Sigmoid colon (tissue), 4 donors: ENCODE results near the gene DAPL1.

Experiments
- EP300 ChIP-seq, 4 donors: sonication (generic); formaldehyde crosslinking; IDR thresholded peaks; one replicate each; pipeline ENCODE4 v1.6.1; 2017; ENCODE audit warnings: antibody characterized with exemption in 4 of 4
- TF ChIP-seq, protein P1 (sequence below), 4 experiments: fragments of 450-650 bp in 3 of 4; fragments of 200-600 bp in 1 of 4; IDR thresholded peaks; one replicate each; pipeline ENCODE4 v1.5.1; 2016 to 2019; ENCODE audit warnings: antibody characterized with exemption in 4 of 4, mild to moderate bottlenecking in 3 of 4, moderate library complexity in 2 of 4

GRCh38 chr2:158841850-158842249 lies 46.7 kb downstream of the DAPL1 start:
- no peak for TF ChIP-seq EP300 (IDR thresholded peaks at IDR 0.05)
- TF ChIP-seq, protein P1, sequence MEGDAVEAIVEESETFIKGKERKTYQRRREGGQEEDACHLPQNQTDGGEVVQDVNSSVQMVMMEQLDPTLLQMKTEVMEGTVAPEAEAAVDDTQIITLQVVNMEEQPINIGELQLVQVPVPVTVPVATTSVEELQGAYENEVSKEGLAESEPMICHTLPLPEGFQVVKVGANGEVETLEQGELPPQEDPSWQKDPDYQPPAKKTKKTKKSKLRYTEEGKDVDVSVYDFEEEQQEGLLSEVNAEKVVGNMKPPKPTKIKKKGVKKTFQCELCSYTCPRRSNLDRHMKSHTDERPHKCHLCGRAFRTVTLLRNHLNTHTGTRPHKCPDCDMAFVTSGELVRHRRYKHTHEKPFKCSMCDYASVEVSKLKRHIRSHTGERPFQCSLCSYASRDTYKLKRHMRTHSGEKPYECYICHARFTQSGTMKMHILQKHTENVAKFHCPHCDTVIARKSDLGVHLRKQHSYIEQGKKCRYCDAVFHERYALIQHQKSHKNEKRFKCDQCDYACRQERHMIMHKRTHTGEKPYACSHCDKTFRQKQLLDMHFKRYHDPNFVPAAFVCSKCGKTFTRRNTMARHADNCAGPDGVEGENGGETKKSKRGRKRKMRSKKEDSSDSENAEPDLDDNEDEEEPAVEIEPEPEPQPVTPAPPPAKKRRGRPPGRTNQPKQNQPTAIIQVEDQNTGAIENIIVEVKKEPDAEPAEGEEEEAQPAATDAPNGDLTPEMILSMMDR (IDR thresholded peaks at IDR 0.05): no peak
